Calu3 (cell line): ENCODE data around the gene PNKD. TPM values are rescaled to one million over a fixed set of nuclear protein-coding genes. Genes with fewer than 3 reads are reported as not detected.

Experiments used
- BruUV-seq: library from RNA; stranded (reverse); fragments of 400-500 nt; replicated peaks from 2 replicates; lab custom pipeline; 2021; lab: Mats Ljungman, UMichigan
- CTCF ChIA-PET: fragments of 300-600 bp; sonication (Branson Sonifier 250); formaldehyde crosslinking; loops from one replicate; lab custom pipeline; 2022; ENCODE audit warnings: antibody characterized with exemption; lab: Charles Lee
- DNase-seq: peaks from one replicate; pipeline ENCODE4 v3.0.0; 2022
- H3K27ac Mint-ChIP-seq: one replicate; pipeline ENCODE4 v1.8.0; 2022; ENCODE audit warnings: mixed read lengths; ENCODE audit not compliant: unreplicated experiment
- H3K27me3 Mint-ChIP-seq: one replicate; pipeline ENCODE4 v1.8.0; 2022; ENCODE audit warnings: mixed read lengths; ENCODE audit not compliant: unreplicated experiment
- H3K36me3 Mint-ChIP-seq: one replicate; pipeline ENCODE4 v1.8.0; 2022; ENCODE audit warnings: mild to moderate bottlenecking, moderate library complexity, mixed read lengths; ENCODE audit not compliant: insufficient read depth, unreplicated experiment
- H3K4me1 Mint-ChIP-seq: one replicate; pipeline ENCODE4 v1.8.0; 2022; ENCODE audit warnings: mild to moderate bottlenecking, low read depth, mixed read lengths; ENCODE audit not compliant: unreplicated experiment
- H3K4me3 Mint-ChIP-seq: one replicate; pipeline ENCODE4 v1.8.0; 2022; ENCODE audit warnings: mild to moderate bottlenecking, low read depth, moderate library complexity, mixed read lengths; ENCODE audit not compliant: unreplicated experiment
- H3K9me3 Mint-ChIP-seq: one replicate; pipeline ENCODE4 v1.8.0; 2022; ENCODE audit warnings: low read depth, mixed read lengths; ENCODE audit not compliant: unreplicated experiment
- CTCF ChIP-seq: fragments of 200-600 bp; IDR thresholded peaks from one replicate; pipeline ENCODE4 v1.8.0; 2022; ENCODE audit warnings: antibody characterized with exemption; ENCODE audit not compliant: unreplicated experiment
- intact Hi-C: fragments of 100-400 bp; cut with micrococcal nuclease; formaldehyde crosslinking; loops from one replicate; pipeline ENCODE4 v1.10.0; 2022; ENCODE audit not compliant: unreplicated experiment
- total RNA-seq: library from RNA; stranded (reverse); gene quantifications from 2 replicates; pipeline ENCODE4 v1.2.3, GENCODE V29; 2022

The PNKD gene
- total RNA-seq, 1 experiment from 2014 or later: 46.8 TPM

GRCh38 chr2:218331745-218332144, 61.4 kb downstream of the PNKD start:
- intact Hi-C loops: no loop called here
- no peaks in the 10 kb centered on the region for H3K36me3 Mint-ChIP-seq
- no peaks in the 10 kb centered on the region for H3K4me1 Mint-ChIP-seq
- TF ChIP-seq CTCF: no peak
- CTCF ChIA-PET: no interaction called here
- H3K27ac Mint-ChIP-seq: no peak overlapping the region
- H3K27me3 Mint-ChIP-seq: no peaks in the 10 kb centered on the region
- no peak for DNase-seq
- H3K4me3 Mint-ChIP-seq: no peak overlapping the region
- no TSS peak for BruUV-seq
- H3K9me3 Mint-ChIP-seq: no peaks in the 10 kb centered on the region

GRCh38 chr2:218332288-218332687, 62.0 kb downstream of the PNKD start:
- no TSS peak for BruUV-seq
- no peak overlapping the region for H3K27ac Mint-ChIP-seq
- no peak for DNase-seq
- no peaks in the 10 kb centered on the region for H3K36me3 Mint-ChIP-seq
- CTCF ChIA-PET: no interaction called here
- no peak overlapping the region for H3K4me3 Mint-ChIP-seq
- no peaks in the 10 kb centered on the region for H3K4me1 Mint-ChIP-seq
- H3K27me3 Mint-ChIP-seq: no peaks in the 10 kb centered on the region
- no peaks in the 10 kb centered on the region for H3K9me3 Mint-ChIP-seq
- no peak for TF ChIP-seq CTCF
- intact Hi-C loops: no loop called here

GRCh38 chr2:218332920-218333645, 62.8 kb downstream of the PNKD start:
- CTCF ChIA-PET: interaction anchor here (0.6 kb wide), 2 partner anchors 12 to 788 kb away, joined by 3 read pairs; no protein-coding TSS in a partner anchor
- no peaks in the 10 kb centered on the region for H3K27me3 Mint-ChIP-seq
- no peaks in the 10 kb centered on the region for H3K36me3 Mint-ChIP-seq
- no TSS peak for BruUV-seq
- TF ChIP-seq CTCF: no peak
- intact Hi-C loops: no loop called here
- no peak overlapping the region for H3K27ac Mint-ChIP-seq
- H3K4me3 Mint-ChIP-seq: no peak overlapping the region
- no peaks in the 10 kb centered on the region for H3K4me1 Mint-ChIP-seq
- H3K9me3 Mint-ChIP-seq: no peaks in the 10 kb centered on the region
- no peak for DNase-seq

GRCh38 chr2:218334531-218334930, 64.2 kb downstream of the PNKD start:
- CTCF ChIA-PET: interaction anchor here (0.6 kb wide), 1 partner anchor 61 kb away, joined by 4 read pairs; no protein-coding TSS in a partner anchor
- no peaks in the 10 kb centered on the region for H3K36me3 Mint-ChIP-seq
- no peak for TF ChIP-seq CTCF
- no peaks in the 10 kb centered on the region for H3K4me1 Mint-ChIP-seq
- intact Hi-C loops: no loop called here
- BruUV-seq: no TSS peak
- no peak overlapping the region for H3K27ac Mint-ChIP-seq
- H3K9me3 Mint-ChIP-seq: no peaks in the 10 kb centered on the region
- H3K4me3 Mint-ChIP-seq: no peak overlapping the region
- DNase-seq: no peak
- H3K27me3 Mint-ChIP-seq: no peaks in the 10 kb centered on the region
